Fibroblast of lung (primary cell): Measurements from ENCODE around the gene FAM174B.

Source experiments
- CTCF ChIP-seq, 2 donors: IDR thresholded peaks in 1 of 2; conservative IDR thresholded peaks in 1 of 2; 1 replicate in 1 of 2; 2 replicates in 1 of 2; pipeline ENCODE4 v1.5.1; 2011 to 2012; ENCODE audit warnings: low read length in 2 of 2, control low read depth in 1 of 2, inconsistent platforms in 1 of 2, low read depth in 1 of 2, mild to moderate bottlenecking in 1 of 2
- EZH2 ChIP-seq: IDR thresholded peaks from 2 replicates; pipeline ENCODE4 v1.5.1; 2012; ENCODE audit warnings: low read length, control low read depth, mild to moderate bottlenecking; ENCODE audit errors: missing control alignments

DNA sequence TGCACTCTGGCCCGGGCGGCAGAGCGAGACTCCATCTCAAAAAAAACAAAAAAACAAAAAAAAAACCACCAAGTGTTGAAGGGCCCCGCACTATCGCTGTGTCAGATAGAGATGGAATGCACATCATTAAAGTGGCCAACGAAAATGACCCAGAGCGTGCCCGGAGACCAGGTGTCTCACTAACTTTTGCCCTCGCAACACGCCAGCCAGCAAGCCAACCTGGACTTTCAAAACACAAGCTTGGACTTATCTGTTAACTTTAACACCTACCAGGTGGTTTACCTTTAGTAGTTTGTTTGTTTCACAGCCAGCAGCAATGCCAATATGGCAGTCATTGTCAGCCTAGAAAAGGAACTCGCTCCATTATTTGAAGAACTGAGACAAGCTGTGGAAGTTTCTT, 28.6 kb downstream of the FAM174B start:
- TF ChIP-seq CTCF (conservative IDR thresholded peaks at IDR 0.05 in 1 of 2, IDR thresholded peaks at IDR 0.05 in 1 of 2; ENCODE audit: low read depth in 1 of 2, low read length in 2 of 2) (no peak), EZH2 (no peak)
